Large intestine (tissue), 3 donors: ENCODE data around the gene DICER1. TPM values are rescaled to one million over a fixed set of nuclear protein-coding genes. Genes with fewer than 3 reads are reported as not detected.

Experiments used
- DNase-seq, 2 donors: peaks; one replicate each; pipeline versions ENCODE4 v3.0.0 to v3.0.0-alpha.2; 2013
- H3K27ac ChIP-seq: one replicate; pipeline ENCODE4 v1.5.1; 2013; ENCODE audit warnings: low read length
- H3K27me3 ChIP-seq: 2 replicates; pipeline ENCODE4 v1.6.1; 2013; ENCODE audit warnings: low read length; ENCODE audit not compliant: control insufficient read depth, insufficient read depth
- H3K36me3 ChIP-seq: 2 replicates; pipeline ENCODE4 v1.6.1; 2013; ENCODE audit warnings: low read length; ENCODE audit not compliant: control insufficient read depth, insufficient read depth
- H3K4me1 ChIP-seq: one replicate; pipeline ENCODE4 v1.6.1; 2013; ENCODE audit warnings: low read length; ENCODE audit not compliant: control insufficient read depth, insufficient read depth
- H3K4me3 ChIP-seq: one replicate; pipeline ENCODE4 v1.5.1; 2013; ENCODE audit warnings: low read length
- H3K9me3 ChIP-seq: one replicate; pipeline ENCODE4 v1.6.1; 2013; ENCODE audit warnings: mild to moderate bottlenecking, low read depth, low read length, moderate library complexity; ENCODE audit not compliant: control insufficient read depth
- WGBS: methylation state at CpG from one replicate; pipeline ENCODE4 v1.1.5; 2013; ENCODE audit warnings: low lambda C conversion rate; ENCODE audit not compliant: insufficient coverage; 5-methylcytosine and 5-hydroxymethylcytosine counted together
- polyA plus RNA-seq: library from polyadenylated mRNA; unstranded; fragments of 120-200 nt; gene quantifications from one replicate; pipeline ENCODE4 v1.2.1, GENCODE V29; 2013

DICER1 gene
- polyA plus RNA-seq, 1 donor: 32.2 TPM

DNA sequence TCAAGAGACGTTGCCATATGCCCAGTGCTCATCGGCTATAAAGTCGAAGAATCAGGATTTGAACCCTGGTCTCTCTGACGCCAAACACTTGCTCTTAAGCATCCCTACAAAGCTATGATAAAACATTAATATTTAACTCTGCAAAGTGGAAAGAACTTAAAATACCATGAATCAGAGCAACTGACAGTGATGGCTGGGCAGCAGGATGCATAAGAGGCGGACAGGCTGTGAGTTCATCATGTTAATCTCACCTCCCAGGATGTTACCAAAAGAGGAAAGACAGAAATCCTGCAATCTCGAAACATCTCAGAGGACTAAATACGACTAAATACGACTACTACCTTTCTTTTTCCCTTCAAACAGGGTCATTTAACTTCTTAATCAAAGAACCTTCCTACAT is 5.8 kb downstream of the DICER1 start:
- Histone ChIP-seq H3K4me1 (peaks cover 3% of the 10 kb centered on the region), H3K27ac (no peak overlapping the region), H3K36me3 (no peaks in the 10 kb centered on the region), H3K9me3 (peaks cover under 1% of the 10 kb centered on the region), H3K4me3 (no peak overlapping the region), H3K27me3 (no peaks in the 10 kb centered on the region)
- 63% methylated on average over 2 of the region's 8 CpGs for WGBS
- no peak for DNase-seq

DNA sequence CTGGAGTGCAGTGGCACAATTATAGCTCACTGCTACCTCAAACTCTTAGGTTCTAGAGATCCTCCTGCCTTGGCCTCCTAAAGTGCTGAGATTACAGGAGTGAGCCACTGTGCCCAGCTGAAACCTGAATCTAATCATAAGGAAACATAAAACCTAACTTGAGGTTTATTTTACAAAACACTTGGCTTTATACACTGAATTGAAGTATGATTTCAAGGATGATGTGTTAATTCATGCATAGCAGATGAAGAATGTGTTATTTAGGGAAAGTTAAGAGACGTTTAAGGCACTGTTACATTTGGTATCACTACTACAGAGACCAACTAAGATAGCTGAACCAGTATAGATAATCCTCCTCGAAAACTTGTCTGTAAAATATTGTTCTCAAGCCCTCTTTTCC is 6.4 kb downstream of the DICER1 start:
- Histone ChIP-seq H3K9me3 (peaks cover 6% of the 10 kb centered on the region), H3K4me1 (peaks cover 3% of the 10 kb centered on the region), H3K27ac (no peak overlapping the region), H3K36me3 (no peaks in the 10 kb centered on the region), H3K27me3 (no peaks in the 10 kb centered on the region), H3K4me3 (no peak overlapping the region)
- no peak for DNase-seq
- 80% methylated on average over 1 of the region's 2 CpGs for WGBS

DNA sequence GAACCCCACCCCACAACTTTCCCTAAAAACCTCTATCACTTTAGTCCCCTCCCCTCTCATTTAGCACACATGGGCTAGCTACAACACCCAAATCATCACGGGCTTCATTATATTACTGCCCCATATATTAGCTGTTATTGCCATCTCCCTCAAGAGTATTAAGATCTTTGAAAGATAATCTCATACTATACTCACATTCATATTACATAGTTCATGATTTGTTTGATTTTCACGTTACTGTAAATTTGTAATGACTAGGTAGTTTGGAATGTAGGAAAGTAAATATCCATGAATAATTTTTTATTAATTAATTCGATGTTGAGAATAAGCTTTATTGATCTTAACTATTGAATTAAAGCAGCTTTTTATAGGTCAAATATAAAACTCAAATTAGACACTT is 7.9 kb downstream of the DICER1 start:
- H3K27me3 ChIP-seq: no peaks in the 10 kb centered on the region
- no peaks in the 10 kb centered on the region for H3K4me1 ChIP-seq
- peaks cover 20% of the 10 kb centered on the region for H3K9me3 ChIP-seq
- H3K4me3 ChIP-seq: no peak overlapping the region
- DNase-seq: no peak
- 79% methylated on average over 3 of the region's 3 CpGs for WGBS
- no peak overlapping the region for H3K27ac ChIP-seq
- no peaks in the 10 kb centered on the region for H3K36me3 ChIP-seq

DNA sequence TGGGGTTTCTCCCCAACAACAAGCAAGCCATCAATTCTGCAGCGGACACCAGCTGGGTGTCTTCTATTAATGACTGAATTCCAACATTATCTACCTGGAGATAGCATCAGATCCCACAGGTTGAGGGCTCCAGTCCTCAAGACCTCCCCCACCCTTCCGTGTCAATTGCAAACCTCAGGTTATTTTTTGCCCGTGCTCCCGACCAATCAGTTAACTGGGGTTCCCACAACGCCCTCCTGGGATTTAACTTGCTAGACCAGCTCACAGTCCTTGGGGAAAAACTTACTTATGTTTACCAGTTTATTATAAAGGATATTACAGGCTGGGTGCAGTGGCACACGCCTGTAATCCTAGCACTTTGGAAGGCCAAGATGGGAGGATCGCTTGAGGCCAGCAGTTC is 9.7 kb downstream of the DICER1 start:
- no peak for DNase-seq
- Histone ChIP-seq H3K9me3 (peaks cover 20% of the 10 kb centered on the region), H3K27ac (no peak overlapping the region), H3K4me3 (no peak overlapping the region), H3K36me3 (no peaks in the 10 kb centered on the region), H3K4me1 (no peaks in the 10 kb centered on the region), H3K27me3 (no peaks in the 10 kb centered on the region)
- 100% methylated on average over 1 of the region's 7 CpGs for WGBS

DNA sequence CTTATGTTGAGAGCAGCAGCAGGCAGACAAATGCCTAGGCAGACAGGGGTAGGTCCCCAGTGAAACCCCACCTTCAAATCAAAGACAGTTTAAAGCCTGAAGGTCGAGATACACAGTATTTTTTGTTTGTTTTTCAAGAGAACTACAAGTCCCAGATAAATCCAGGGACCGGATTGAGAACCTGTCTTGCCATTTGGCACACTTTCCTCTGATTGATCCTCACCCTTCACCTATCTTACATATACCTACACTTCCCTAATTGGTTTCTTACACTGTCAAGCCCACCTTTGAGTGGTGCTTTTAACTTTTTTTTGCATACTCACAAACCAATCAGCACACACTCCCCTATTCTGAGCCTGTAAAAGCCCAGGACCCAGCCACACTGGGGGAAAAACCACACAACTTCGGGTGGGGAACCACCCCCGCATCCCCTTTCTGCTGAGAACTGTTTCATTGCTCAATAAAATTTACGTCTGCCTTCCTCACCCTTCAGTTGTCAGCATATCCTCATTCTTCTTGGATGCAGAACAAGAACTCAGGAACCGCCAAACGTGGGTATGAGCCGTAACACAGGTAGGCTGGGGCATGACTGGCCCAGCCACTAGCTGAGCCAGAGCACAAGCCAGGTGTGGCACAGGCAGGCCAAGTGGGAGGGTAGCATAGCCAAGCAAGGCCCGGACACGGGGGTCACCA is 11.1 kb downstream of the DICER1 start:
- 95% methylated on average over 3 of the region's 10 CpGs for WGBS
- Histone ChIP-seq H3K27me3 (no peaks in the 10 kb centered on the region), H3K9me3 (peaks cover 20% of the 10 kb centered on the region), H3K27ac (no peak overlapping the region), H3K4me3 (no peak overlapping the region), H3K4me1 (no peaks in the 10 kb centered on the region), H3K36me3 (no peaks in the 10 kb centered on the region)
- DNase-seq: no peak

DNA sequence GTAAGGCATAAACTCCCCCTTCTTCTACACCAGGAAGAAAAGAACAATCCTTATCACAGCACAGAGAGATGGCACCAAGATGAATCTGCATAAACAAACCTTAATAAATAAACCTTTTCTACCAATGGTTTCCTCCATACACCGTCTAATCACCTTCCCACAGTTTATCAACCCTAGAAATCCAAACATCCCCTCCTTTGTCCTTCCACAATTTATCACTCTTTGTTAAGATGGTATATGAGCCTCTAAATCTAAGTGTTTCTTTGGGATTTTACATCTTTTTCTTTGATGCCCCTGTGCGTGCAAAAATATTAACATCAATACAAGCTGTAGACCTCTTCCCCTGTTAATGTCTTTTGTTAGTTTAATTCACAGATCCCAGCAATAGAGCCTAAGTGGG is 12.5 kb downstream of the DICER1 start:
- no peak for DNase-seq
- H3K4me1 ChIP-seq: no peaks in the 10 kb centered on the region
- no CpG with 5 or more reads among the region's 2 CpGs for WGBS
- no peaks in the 10 kb centered on the region for H3K36me3 ChIP-seq
- H3K4me3 ChIP-seq: no peak overlapping the region
- H3K9me3 ChIP-seq: peaks cover 20% of the 10 kb centered on the region
- no peaks in the 10 kb centered on the region for H3K27me3 ChIP-seq
- no peak overlapping the region for H3K27ac ChIP-seq

DNA sequence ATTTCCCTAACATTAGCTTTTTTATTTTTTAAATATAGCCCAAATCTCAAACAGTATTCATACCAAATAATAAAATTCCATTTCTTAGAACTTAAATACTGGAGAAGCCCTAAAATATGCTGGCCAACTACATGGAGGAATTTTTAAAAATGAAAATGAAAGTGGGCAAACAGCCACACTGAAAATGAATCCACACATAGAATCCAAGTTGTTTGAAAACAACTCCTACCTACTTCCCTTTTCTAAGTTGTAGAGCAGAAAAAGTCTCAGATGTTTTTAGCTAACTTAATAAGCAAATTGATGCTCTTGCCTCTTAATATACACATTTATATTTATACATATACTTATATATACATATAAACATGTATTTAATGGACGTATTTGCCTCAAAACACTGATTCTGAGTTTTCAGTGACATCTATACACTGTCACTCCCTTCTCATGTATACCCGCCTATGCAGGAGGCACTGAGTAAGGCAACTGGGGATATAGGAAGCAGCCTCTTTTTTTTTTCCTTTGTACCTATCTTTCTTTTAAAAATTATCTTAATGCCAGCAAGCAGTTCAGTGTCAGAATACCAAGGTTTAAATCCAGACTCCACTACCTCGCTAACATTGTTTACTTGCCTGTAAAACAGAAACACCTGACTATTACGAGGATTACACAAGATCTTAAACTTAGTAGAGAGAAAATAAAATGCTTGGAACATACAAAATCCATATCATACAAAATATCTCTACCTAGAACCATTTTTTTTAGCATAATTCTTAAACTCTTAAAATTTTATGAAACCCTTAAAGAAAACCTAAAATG is 13.3 kb downstream of the DICER1 start:
- H3K4me1 ChIP-seq: no peaks in the 10 kb centered on the region
- H3K36me3 ChIP-seq: no peaks in the 10 kb centered on the region
- H3K9me3 ChIP-seq: peaks cover 20% of the 10 kb centered on the region
- H3K27me3 ChIP-seq: no peaks in the 10 kb centered on the region
- H3K4me3 ChIP-seq: no peak overlapping the region
- WGBS: 83% methylated on average over 2 of the region's 4 CpGs
- no peak overlapping the region for H3K27ac ChIP-seq
- no peak for DNase-seq

DNA sequence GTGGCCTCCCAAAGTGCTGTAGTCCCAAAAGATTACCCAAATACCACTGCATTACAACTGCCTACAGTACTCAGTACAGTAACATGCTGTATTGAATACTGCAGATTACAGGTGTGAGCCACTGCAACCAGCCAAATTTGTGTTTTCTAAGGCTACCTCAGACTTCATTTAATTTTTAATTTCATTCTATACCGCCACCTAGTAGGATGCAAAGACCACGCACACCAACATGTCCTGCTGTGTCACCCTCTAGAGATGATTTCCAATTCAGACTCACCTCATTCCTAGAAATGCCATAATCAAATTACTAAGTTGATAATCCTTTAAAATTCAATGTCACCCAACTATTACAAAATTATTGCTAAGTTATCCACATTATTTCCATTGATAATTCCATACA is 15.1 kb downstream of the DICER1 start:
- no peak overlapping the region for H3K27ac ChIP-seq

DNA sequence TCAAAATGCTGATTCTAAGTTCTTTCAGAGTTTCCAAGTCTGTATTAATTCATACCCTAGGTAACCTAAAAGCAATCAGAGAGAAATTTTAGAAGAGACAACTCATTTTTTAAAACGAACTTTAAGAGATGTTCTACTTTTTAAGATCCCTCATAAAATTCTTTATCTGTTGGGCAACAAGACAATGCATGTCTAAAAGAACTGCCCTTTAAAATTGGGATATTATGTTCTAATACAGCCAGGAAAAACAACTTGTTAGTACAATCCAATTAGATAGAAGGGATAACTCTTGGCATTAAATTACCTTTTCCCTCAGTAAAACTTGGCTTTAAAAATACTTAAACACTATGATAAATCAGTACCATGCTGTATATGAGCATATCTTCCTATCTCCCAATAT is 15.6 kb downstream of the DICER1 start:
- no peak for DNase-seq
- Histone ChIP-seq H3K27me3 (no peaks in the 10 kb centered on the region), H3K4me1 (no peaks in the 10 kb centered on the region), H3K27ac (no peak overlapping the region), H3K36me3 (no peaks in the 10 kb centered on the region), H3K4me3 (no peak overlapping the region), H3K9me3 (peaks cover 20% of the 10 kb centered on the region)
- no CpG with 5 or more reads among the region's 1 CpG for WGBS

More for the DNA sequence above, 15.1 kb downstream of the DICER1 start:
- Histone ChIP-seq H3K27me3 (no peaks in the 10 kb centered on the region), H3K4me1 (no peaks in the 10 kb centered on the region), H3K9me3 (peaks cover 20% of the 10 kb centered on the region), H3K4me3 (no peak overlapping the region), H3K36me3 (no peaks in the 10 kb centered on the region)
- WGBS: 100% methylated on average over 2 of the region's 2 CpGs
- no peak for DNase-seq

DNA sequence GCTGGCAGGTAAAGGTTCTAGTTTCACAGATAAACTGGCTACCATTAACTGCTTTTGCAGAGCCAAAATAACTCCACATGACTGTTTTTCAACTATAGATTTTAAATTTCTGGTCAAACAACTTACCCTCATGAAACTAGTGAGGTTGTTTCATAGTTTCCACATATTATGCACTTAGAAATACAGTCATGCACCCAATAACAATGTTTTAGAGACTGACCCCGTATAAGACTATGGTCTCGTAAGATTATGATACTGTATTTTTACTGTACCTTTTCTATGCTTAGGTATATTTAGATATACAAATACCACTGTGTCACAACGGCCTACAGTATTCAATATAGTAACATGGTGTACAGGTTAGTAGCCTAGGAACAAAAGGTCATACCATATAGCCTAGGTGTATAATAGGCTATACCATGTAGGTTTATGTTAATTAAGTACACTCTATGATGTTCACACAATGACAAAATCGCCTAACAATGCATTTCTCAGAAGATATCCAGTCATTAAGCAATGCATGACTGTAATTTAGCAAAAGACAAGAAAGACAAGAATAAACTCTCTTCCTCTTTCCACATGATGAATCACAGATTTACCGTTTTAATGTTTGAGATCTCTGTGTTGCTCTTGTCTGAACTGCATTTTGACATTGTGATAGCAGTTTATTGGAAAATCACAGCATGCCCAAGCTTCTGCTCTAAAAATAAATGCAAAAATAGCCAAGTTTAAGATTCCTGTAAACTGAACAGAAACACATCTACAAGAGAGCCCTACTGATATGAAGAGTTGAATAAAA is 17.1 kb downstream of the DICER1 start:
- H3K4me1 ChIP-seq: no peaks in the 10 kb centered on the region
- no peak for DNase-seq
- no peak overlapping the region for H3K27ac ChIP-seq
- H3K36me3 ChIP-seq: no peaks in the 10 kb centered on the region
- no peaks in the 10 kb centered on the region for H3K27me3 ChIP-seq
- WGBS: 90% methylated on average over 2 of the region's 5 CpGs
- no peak overlapping the region for H3K4me3 ChIP-seq
- H3K9me3 ChIP-seq: peaks cover 8% of the 10 kb centered on the region
